GM18520 (cell line): Measurements from ENCODE around the gene GPRASP2.
"Not testable (repeated sequence)": the region's sequence is repeated elsewhere in the genome, so short reads cannot be mapped to it uniquely, and the experiment has no call there.

Source experiments
- ATAC-seq: cut with Tn5 transposase; IDR thresholded peaks from one replicate; pipeline ENCODE4 v1.9.1; 2021; ENCODE audit not compliant: unreplicated experiment

GPRASP2 gene

DNA sequence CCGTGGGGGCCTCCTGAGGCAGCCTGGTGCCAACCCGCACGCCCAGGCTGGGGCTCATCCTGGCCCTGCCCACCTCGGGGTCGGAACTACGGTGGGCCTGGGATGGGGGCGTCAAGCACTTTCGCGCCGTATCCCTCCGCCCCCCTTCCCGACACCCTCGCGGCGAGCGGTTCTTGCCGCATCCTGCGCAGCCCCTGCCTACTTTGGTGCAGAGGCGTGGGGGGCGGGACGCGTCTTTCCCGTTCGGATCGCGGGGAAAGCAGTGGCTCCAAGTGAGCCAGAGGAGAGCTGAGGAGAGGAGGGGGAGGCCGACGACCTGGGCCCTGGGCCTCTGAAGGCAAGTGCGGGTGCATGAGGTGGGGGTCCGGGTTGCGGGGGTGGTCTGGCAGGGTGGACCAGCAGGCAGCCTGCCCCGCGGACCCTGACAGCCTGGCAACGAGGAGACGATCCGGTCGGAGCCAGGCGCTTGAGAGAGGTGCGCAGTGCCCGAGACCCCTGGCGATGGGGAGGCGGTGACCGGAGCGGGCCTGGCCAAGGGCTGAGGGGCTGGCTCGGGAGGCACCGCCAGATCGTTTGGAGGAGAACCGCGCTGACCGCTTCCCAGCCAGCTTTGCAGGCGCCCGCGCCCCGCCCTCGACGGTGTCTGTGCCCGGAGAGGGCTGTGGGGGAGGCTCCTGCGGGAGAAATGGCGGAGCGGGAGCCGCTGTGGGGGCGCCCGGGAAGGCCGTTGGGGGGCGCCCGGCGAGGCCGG is at the start of gene GPRASP2:
Gene GPRASP2, plus strand, starts transcription at position 233 of the 751 bp plus-strand sequence. CDS start 2,422 bp downstream, outside the sequence.
- ATAC-seq: no peak

DNA sequence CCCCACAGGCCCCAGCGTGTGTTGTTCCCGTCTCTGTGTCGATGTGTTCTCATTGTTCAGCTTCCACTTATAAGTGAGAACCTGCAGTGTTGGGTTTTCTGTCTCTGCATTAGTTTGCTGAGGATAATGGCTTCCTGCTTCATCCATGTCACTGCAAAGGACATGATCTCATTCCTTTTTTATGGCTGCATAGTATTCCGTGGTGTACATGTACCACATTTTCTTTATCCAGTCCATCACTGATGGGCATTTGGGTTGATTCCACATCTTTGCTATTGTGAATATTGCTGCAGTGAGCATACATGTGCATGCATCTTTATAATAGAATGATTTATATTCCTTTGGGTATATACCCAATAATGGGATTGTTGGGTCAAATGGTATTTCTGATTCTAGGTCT is 48.4 kb upstream of the GPRASP2 start:
- ATAC-seq: not testable (repeated sequence)

DNA sequence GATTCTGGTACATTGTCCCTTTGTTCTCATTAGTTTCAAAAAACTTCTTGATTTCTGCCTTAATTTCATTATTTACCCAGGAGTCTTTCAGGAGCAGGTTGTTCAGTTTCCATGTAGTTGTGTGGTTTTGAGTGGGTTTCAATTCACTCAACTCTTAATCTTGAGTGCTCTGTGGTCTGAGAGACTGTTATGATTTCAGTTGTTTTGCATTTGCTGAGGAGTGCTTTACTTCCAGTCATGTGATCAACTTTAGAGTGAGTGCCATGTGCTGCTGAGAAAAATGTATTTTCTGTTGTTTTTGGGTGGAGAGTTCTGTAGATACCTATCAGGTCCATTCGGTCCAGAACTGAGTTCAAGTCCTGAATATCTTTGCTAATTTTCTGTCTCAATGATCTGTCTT is 45.2 kb upstream of the GPRASP2 start:
- ATAC-seq: not testable (repeated sequence)

DNA sequence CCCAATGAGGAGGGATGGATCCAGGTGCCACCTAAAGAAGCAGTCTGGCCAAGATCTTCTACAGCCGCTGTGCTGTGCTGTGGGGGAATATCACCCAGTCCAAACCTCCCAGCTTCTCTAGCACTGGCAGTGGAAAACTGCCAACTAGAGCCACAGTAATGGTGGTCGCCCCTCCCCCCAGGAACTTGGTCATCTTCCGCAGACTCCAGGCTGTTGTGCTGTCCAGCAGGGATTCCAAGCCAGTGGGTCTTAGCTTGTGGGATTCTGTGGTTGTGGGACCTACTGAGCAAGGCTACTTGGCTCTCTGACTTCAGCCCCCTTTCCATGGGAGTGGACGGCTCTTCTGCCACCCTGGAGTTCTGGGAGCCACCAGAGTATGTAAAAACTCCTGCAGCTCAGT is 42.7 kb upstream of the GPRASP2 start:
- no peak for ATAC-seq

DNA sequence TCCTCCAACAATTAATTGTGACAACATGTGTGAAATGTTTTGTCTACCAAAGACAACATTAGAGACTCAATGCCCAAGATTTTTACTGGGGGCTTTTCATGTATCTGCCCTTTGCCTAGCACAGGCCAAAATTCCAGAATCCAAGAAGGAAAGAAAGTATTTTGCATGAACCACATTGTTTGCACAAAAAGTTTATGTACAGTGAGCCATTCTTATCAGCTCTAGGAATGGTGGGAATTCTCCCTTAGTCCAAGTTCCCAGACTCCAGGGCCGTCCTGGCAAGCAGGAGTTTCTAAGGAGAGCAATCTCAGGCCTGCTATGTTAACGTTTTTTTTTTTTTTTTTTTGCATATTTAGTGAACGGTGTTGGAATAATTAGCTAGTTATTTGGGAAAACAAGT is 39.4 kb upstream of the GPRASP2 start:
- ATAC-seq: no peak

DNA sequence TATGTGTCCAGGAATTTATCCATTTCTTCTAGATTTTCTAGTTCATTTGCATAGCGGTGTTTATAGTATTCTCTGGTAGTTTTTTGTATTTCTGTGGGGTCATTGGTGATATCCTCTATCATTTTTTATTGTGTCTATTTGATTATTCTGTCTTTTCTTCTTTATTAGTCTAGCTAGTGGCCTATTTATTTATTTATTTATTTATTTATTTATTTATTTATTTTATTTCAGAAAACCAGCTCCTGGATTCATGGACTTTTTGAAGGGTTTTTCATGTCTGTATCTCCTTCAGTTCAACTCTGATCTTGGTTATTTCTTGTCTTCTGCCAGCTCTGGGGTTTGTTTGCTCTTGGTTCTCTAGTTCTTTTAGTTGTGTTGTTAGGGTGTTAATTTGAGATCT is 34.8 kb upstream of the GPRASP2 start:
- not testable (repeated sequence) for ATAC-seq

DNA sequence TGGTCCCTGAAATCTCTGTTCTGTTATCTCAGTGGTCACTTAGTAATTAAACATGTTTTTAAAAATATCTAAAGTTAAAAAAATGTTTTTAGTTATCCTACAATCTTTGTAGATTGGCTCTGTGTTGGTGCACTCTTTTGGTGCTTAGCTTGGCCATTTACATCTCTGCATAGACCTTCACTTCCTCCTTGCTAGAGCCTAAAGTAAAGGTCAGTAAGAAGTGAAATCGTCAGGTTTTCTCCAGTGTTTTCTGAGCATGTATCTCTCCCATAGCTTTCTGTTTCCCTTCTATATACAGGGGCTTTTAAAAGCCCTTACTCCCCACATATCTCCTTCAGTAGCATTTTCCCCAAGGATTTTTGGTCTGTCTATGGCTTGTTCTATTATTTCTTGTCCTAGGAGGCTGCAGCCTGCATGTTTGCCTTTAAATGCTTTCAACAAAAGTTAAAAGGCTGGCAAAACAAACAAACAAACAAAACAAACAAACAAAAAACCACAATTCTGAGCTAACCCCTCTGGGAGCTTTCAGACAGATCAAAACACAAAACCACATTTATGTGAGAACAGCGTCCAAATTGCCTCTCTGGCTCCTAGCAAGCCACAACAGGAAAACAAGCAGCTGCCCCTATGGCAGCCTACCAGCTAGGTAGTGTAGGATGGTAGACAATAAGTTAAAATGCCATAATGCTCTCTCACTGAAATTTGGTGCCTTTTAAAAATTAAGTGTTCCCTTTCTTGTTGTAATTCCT is 27.3 kb upstream of the GPRASP2 start:
- no peak for ATAC-seq

DNA sequence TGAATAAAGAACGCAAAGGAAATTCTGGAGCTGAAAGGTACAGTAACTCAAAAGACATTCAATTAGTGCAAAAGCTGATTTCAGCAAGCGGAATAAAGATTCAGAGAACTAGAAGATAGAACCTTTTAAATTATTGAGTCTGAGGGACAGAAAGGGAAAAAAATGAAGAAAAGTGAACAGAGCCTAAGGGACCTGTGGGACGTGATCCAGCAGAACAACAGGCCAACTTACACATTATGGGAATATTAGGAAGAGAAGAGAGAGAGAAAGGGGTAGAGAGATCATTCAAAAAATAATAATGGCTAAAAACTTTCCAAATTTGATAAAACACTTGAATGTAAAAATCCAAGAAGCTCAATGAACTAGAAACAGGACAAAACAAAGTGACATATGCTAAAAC is 17.5 kb upstream of the GPRASP2 start:
- ATAC-seq: no peak

DNA sequence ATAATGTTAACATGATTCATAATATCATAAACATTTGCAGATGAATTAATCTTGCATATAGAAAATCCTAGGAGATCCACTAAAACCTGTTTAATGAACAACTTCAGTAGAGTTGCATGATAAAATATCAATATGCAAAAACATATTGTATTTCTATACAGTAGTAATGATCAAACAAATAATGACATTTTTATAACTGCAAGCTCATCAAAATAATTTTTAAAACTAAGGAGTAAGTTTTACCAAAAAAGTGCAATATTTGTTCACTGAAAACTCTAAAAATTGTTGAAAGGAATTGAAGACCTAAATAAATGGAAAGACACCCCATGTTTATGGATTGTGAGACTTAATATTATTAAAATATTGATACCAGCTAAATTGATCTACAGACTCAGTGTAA is 15.9 kb upstream of the GPRASP2 start:
- ATAC-seq: no peak

DNA sequence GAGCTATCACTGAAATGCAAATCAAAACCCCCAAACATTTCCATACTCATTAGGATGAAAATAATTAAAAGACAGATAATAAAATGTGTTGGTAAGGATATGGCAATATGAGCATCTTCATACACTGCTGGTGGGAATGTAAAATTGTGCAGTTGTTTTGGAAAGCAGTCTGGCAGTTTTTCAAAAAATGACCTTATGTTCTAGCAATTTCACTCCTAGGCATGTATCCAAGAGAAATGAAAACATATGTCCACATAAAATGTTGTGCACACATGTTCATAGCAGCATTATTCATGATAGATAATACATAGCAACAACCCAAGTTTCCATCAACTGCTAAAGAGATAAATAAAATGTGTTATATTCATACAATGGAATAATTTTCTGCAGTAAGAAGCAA is 14.8 kb upstream of the GPRASP2 start:
- ATAC-seq: no peak

DNA sequence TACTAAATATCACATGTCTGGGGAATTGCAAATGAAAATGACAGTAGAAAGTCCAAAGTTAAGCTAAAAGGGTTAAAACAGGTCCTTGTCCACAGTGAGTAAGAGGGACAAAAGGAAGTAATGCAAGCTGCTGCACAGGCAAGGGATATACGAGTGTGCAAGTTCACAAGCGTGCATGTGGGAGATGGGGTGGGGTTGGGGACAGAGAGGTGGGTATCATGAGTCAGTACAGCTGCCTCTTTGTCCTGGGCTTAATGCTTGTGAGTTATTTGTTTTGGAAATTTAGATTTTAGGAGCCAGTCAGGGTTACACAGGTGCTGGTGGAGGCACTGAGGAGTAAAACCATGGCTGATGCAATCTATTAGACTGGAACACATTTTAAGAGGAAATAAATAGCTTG is 3.3 kb upstream of the GPRASP2 start:
- ATAC-seq: no peak

DNA sequence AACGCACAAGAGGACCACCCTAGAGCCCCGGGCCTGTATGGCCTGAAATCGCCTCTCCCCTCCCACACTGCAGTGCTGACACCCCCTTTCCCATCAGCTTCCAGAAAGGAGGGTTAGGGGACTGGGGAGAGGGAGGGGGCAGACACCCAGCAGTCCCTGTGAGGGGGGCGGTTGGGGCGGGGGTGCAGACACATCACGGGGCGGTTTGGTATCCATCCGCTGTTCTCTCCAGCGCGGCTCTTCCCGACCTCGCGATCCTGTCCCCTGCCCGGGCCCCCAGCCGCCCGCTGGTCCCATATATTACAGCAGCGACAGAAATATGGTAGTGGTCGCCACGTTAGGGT is 404 bp upstream of the GPRASP2 start:
- ATAC-seq: no peak

DNA sequence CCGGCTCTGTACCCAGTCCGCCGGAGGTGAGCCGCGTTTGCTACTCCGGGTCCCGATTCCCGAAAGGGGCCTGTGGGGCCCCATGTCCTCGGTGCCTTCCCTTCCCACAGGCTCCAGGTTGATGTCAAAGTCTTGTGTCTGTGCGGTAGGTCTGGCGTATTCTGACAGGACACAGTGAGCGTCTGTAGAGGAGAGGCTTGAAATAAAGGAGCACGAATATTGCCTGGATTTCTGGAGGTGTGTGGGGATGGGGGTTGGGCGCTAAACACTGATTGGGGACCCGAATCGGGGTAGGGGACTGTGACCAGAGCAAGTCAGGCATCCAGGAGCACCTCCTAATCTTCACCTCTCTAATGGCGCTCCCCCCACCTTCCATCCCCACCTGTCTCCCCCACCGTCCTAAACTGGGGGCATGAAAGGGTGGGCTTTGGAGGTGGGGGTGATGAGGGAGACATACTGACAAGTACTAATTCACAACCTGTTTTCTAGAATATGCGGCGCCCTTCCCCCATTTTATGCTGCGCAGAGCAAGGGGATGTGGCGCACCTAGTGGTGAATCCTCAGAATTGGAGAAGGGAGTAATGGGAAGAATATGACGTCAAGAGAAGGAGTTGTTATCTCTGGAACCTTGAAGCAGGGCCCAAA is 855 bp downstream of the GPRASP2 start:
- no peak for ATAC-seq

DNA sequence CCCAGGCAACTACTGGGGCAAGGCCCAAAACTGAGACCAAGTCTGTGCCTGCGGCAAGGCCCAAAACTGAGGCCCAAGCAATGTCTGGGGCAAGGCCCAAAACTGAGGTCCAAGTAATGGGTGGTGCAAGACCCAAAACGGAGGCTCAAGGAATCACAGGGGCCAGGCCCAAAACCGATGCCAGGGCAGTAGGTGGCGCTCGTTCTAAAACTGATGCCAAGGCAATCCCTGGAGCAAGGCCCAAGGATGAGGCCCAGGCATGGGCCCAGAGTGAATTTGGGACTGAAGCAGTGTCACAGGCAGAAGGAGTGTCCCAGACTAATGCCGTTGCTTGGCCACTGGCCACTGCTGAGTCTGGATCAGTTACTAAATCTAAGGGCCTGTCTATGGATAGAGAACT is 2.7 kb downstream of the GPRASP2 start:
- ATAC-seq: no peak

DNA sequence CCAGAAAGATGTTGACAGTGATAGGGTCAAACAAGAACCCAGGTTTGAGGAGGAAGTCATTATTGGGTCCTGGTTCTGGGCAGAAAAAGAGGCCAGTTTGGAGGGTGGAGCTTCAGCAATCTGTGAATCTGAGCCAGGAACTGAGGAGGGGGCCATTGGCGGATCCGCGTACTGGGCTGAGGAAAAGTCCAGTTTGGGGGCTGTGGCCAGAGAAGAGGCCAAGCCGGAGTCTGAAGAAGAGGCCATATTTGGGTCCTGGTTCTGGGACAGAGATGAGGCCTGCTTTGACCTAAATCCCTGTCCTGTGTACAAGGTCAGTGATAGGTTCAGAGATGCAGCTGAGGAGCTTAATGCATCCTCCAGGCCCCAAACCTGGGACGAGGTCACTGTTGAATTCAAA is 3.7 kb downstream of the GPRASP2 start:
- no peak for ATAC-seq

DNA sequence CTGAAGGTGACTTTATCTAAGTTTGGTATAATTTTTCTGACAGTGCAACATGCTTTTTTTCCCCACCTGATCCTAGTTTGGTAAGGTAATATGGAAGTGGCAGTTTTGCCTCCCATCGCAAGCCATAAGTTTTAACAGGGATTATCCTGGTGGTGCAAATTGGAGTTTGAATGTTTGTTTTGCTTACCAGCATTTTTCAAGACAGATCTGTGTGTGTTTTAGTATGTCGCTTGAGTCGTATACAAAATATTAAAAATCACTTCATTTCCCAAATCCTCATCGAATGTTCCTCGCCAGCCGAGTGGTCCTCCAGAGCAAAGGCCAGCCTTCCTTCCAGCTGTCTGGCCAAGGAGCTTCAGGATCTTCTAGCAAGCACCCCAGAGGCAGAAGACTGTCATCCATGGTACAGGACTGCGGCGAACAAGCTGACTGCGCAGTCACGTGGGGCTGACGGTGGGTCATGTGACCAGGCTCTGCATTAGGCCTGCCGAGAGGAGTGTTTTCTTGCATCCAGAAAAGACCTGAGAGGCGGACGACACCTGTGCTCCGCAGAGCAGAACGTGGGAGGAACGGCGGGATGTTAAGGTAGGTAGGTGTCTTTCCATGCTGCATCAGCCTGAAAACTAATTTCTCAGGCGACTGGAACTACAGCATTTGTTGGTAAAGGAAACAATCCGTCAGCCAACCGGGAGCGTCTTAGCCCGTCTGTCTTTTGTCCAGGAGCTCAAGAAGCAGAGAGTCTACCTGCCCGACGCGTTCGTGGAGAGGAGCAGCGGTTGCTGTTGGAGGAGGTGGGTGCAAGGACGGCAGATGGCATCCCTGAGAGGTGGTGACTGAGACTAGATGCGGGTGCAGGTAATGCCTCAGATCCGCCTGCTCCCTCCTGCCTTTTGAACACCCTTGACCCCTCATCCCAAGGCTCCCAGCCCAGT is 8.3 kb downstream of the GPRASP2 start, which contains the start of gene GPRASP3:
Gene GPRASP3, plus strand, starts transcription at position 507 of the 932 bp plus-strand sequence. CDS start 28,253 bp downstream, outside the sequence.
- ATAC-seq: peak; percentile 93

DNA sequence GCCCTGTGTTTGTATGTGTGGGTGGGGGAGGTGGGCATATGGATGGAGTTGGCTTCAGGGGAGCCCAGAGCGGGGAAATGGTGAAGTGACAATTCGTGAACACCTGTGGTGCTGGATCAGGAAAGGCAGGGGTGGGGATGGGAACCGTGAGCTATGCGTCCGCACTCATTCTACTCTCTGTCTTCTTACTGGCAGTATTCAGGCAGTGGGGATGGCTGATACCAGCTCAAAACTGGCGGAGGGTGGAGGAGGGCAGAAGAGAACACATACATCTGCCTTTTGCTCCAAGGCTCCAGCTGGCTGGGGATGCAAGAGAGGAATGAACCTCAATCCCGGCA is 8.9 kb downstream of the GPRASP2 start:
- not testable (repeated sequence) for ATAC-seq

DNA sequence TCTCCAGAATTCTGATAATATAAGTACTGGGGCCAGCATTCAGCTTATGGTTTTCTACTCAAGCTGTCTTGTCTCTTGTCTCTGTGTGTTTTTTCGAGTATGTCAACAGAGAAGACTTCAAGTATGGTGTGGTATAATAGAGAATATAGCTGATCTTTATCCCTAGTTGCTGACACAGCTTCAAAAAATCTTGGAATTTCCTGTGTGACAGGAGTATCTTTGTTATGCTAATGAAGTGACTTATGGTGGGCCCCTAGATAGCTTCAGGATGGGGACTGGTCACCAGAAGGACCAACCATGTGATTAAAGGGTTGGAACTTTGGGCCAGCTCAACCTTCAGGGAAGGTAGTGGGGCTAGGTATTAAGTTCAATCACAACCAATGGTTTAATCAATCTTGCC is 11.2 kb downstream of the GPRASP2 start:
- no peak for ATAC-seq

DNA sequence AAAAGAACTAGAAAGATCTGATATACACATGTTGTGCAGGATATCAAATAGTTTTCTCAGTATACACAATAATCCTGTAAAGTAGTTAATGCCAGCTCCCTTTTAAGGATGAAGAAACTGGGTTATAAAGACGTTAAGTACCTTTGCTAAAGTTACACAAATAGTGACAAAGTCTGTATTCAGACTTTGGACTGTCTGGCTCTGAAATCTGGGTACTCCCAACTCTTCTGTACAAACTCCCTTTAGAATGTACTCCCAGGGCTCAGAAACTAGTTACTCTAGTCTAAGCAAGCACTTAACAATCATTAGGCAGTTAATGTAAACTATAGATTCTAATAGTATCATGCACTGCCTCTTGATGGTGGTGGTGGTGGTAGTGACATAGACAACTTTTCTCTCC is 15.5 kb downstream of the GPRASP2 start:
- ATAC-seq: no peak

DNA sequence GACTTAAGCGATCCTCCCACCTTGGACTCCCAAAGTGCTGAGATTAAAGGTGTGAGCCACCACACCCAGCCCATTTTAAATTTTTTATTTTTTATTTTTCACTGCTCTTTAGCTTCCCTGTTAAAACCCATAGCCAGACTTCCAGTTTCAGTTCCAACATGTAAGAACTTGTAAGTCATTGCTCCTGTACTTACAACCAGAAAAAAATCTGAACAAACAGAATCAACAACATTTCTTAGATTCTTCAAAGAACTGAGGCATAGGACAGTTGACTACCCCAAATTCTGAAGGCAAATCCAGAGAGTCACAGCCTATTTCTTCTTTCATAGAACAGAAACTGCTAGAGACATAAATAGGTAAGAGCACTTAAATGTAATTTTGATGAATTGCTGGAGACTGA is 16.4 kb downstream of the GPRASP2 start:
- no peak for ATAC-seq

DNA sequence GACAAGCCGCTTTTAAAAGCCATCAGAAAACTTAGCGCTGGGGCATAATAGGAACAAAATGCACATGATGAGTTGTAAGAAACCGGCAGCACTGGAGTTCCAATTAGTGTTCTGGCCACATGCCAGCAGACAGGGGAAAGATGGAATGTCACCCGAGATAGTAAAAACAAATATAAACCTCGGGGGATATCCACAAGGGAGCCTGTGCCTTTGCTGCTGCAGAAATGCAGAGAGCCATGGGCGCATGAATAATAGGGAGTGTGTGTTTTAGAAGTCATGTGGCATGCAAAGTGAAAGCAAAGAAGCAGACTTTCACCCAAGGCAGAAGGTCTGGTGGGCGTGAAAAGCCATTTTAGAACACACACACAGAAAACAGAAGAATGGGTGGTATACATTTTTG is 27.4 kb downstream of the GPRASP2 start:
- ATAC-seq: no peak
